GM18505 (cell line): ENCODE measurements around the gene SLC2A11.
A peak's percentile ranks its signal among the peaks of the same experiment; 100 is the strongest.
"Not testable (repeated sequence)": the region's sequence is repeated elsewhere in the genome, so short reads cannot be mapped to it uniquely, and the experiment has no call there.

Source experiments
- ATAC-seq: cut with Tn5 transposase; IDR thresholded peaks from one replicate; pipeline ENCODE4 v1.9.1; 2021; ENCODE audit not compliant: unreplicated experiment
- POLR2A ChIP-seq: IDR thresholded peaks from 4 replicates; pipeline ENCODE4 v1.6.1; 2011; ENCODE audit warnings: borderline replicate concordance; ENCODE audit not compliant: insufficient read depth, insufficient read length; ENCODE audit errors: extremely low read depth

The SLC2A11 gene

GRCh38 chr22:23906641-23907040 lies 49.0 kb downstream of the SLC2A11 start:
- no peak for TF ChIP-seq POLR2A
- no peak for ATAC-seq

GRCh38 chr22:23907423-23907822 lies 49.7 kb downstream of the SLC2A11 start:
- ATAC-seq: not testable (repeated sequence)

- no peak for ATAC-seq
- TF ChIP-seq POLR2A: no peak
Measured at GRCh38 chr22:23908587-23909205, 51.0 kb downstream of the SLC2A11 start.

GRCh38 chr22:23909296-23909898 lies 51.7 kb downstream of the SLC2A11 start:
- TF ChIP-seq POLR2A: no peak
- no peak for ATAC-seq

GRCh38 chr22:23910496-23911190 lies 53.0 kb downstream of the SLC2A11 start:
- no peak for TF ChIP-seq POLR2A
- ATAC-seq: no peak

DNA sequence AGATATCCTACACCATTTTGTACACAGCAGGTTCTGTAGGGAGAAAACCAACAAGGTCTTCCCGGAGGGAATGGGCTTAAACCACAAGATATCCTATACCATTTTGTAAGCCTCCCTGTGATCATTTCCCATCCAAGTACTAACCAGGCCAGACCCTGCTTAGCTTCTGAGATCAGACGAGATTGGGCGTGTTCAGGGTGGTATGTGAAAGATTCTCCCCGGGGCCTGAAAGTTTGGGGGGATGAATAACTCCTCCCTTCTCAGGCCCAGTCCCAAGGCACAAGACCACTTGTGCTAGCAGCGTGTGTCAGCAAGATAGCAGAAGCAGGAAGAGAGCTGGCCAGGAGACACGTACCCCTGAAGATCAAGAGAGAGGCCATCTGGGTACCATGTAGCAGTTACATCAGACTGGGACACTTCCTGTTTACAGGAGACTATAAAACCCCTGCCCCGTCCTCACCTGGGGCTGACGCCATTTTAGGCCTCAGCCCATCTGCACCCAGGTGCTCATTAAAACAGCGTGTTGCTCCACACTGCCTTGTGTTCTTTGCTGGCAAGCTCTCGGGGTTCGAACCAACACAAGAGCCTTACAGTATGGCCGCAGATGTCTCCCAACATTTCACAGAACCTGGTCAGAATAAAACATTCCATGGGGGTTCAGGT lies 53.8 kb downstream of the SLC2A11 start:
- ATAC-seq: no peak
- no peak for TF ChIP-seq POLR2A

- no peak for ATAC-seq
- no peak for TF ChIP-seq POLR2A
Measured at GRCh38 chr22:23912293-23912903, 54.7 kb downstream of the SLC2A11 start.

GRCh38 chr22:23913306-23913660 lies 55.6 kb downstream of the SLC2A11 start:
- no peak for ATAC-seq
- TF ChIP-seq POLR2A: no peak

DNA sequence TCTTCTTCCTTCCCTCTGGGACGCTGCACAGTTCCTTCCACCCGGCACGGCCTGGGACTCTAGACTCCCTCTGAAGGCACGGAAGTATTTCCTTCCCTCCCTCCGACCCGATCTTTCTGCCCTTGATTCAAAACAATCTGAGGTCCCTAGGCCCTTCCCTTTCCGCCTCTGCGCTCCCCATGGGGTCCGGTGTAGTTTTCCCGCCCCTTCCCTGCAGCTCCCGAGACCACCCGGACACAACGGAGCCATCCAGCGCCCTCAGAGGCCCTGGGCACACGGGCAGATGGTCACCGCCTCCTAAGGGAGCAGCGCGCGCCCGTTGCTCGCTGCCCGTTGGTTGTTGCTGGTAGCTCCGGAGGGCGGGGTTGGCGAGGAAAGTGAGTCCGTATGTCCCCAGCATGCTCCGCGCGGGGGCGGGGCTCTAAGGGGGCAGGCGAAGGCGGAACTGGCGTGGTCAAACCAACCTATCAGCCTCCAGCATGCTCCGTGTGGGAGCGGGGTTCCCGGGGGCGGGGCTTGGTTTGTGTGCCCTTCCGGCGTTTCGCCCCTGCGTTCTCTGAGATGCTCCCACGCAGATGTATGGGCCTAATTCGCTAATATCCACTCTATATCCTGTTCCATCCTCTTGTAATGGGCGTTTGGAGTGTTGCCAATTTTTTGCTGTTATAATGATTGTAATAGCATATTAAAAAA lies 56.1 kb downstream of the SLC2A11 start:
- peak; percentile 96 for ATAC-seq
- peak; percentile 96 for TF ChIP-seq POLR2A

DNA sequence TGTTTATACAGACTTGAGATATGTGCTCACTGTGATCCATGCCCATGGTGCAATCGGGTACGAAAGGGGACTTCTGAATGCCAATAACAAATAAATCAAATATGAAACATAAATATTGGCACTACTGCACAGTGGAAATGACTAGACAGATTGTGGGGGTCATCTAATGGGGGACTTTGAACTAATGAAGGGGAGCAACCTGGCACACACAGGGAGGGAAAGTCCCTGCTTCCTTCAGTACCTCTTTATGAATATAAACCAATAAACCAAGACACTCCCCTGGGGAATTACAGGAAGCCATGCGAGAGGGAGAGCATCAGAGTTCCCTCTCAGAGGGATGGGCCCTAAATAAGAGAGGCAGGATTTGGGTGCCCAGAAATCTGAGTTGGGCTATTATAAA lies 57.6 kb downstream of the SLC2A11 start:
- TF ChIP-seq POLR2A: no peak
- ATAC-seq: no peak

DNA sequence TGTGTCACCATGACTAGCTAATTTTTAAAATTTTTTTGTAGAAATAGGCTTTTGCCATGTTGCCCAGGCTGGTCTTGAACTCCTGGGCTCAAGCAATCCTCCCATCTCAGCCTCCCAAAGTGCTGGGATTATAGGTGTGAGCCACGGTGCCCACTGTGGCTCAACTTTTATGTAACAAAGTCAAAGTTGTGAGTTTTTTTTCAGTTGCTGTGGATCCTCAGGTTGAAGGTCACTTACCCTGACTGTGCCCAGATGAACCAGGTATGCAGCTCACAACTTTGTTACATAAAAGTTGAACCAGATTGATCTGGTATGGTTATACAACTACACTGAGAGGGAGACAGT lies 62.6 kb downstream of the SLC2A11 start:
- ATAC-seq: not testable (repeated sequence)

DNA sequence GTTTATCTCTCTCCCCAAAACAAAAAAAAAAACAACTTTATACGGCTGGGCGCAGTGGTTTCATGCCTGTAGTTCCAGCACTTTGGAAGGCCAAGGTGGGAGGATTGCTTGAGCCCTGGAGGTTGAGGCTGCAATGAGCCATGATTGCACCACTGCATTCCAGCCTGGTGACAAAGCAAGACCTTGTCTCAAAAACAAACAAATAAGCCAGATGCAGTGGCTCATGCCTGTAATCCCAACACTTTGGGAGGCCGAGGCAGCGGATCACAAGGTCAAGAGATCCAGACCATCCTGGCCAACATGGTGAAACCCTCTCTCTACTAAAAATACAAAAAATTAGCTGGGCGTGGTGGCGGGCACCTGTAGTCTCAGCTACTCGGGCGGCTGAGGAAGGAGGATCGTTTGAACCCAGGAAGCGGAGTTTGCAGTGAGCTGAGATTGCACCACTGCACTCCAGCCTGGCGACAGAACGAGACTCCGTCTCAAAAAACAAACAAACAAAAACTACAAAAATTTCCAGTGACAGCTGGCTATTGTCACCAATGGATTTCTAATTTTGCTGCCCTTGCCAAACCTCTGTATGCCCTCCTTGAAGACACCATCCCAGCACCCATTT lies 64.0 kb downstream of the SLC2A11 start:
- not testable (repeated sequence) for ATAC-seq

- no peak for ATAC-seq
- no peak for TF ChIP-seq POLR2A
Measured at GRCh38 chr22:23922921-23923320, 65.2 kb downstream of the SLC2A11 start.

DNA sequence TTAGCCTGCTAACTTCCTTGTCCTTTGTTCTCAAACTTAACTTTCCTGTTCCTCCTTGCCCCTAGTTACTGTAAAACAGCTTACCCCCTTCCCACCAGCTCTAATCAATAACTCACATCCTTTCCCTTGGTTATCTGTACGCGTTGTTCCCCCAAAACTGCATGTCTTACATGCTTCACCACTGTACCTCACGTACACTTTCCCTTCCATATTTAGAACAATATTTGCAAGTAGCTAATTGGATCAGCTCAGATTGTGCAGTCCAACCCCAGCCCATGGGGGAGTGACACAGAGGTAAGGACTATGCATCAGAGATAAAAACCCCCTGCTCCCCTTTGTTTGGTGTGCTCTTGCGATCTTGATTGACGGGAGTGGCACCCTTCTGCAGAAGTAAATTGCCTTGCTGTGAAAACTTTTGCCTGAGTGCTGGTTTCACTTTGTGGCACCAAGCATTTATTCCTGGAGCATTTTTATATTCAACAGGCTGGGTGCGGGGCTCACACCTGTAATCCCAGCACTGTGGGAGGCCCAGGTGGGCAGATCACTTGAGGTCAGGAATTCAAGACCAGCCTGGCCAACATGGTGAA lies 67.4 kb downstream of the SLC2A11 start:
- no peak for TF ChIP-seq POLR2A
- no peak for ATAC-seq
